Epithelial cell of proximal tubule (primary cell): ENCODE measurements around the gene HBS1L. TPM values are rescaled to one million over a fixed set of nuclear protein-coding genes. Genes with fewer than 3 reads are reported as not detected.

Experiments used
- DNase-seq: peaks from one replicate; pipeline ENCODE4 v3.0.0-alpha.2; 2011; ENCODE audit warnings: low read depth
- H3K4me3 ChIP-seq: 2 replicates; pipeline ENCODE4 v1.5.1; 2011; ENCODE audit warnings: low read depth, mild to moderate bottlenecking, low read length
- CTCF ChIP-seq: conservative IDR thresholded peaks from 2 replicates; pipeline ENCODE4 v1.5.1; 2012; ENCODE audit warnings: low read depth, mild to moderate bottlenecking, low read length
- total RNA-seq: library from RNA; depleted of rRNA; stranded (reverse); fragments of >200 nt; gene quantifications from 2 replicates; pipeline ENCODE4 v1.2.3, GENCODE V29; 2015

The HBS1L gene
- total RNA-seq, 1 donor from 2014 or later: 91.7 TPM

- no peak for TF ChIP-seq CTCF
Observed at GRCh38 chr6:134932535-134933470, 121.8 kb downstream of the HBS1L start.

GRCh38 chr6:134932098-134932497 is 122.5 kb downstream of the HBS1L start:
- H3K4me3 ChIP-seq: no peak overlapping the region
- DNase-seq: no peak
- TF ChIP-seq CTCF: no peak

More at GRCh38 chr6:134932535-134933470, 121.8 kb downstream of the HBS1L start:
- no peak for DNase-seq
- no peak overlapping the region for H3K4me3 ChIP-seq

GRCh38 chr6:134930463-134930862 is 124.2 kb downstream of the HBS1L start:
- DNase-seq: no peak
- TF ChIP-seq CTCF: no peak
- H3K4me3 ChIP-seq: no peak overlapping the region

- no peak overlapping the region for H3K4me3 ChIP-seq
- no peak for TF ChIP-seq CTCF
- DNase-seq: no peak
Observed at GRCh38 chr6:134928151-134928900, 126.3 kb downstream of the HBS1L start.

GRCh38 chr6:134925800-134926199 is 128.8 kb downstream of the HBS1L start:
- H3K4me3 ChIP-seq: no peak overlapping the region
- no peak for TF ChIP-seq CTCF
- no peak for DNase-seq

- TF ChIP-seq CTCF: no peak
- DNase-seq: no peak
- no peak overlapping the region for H3K4me3 ChIP-seq
Observed at GRCh38 chr6:134921721-134922261, 132.8 kb downstream of the HBS1L start.
